NCI-H460 (cell line): Measurements from ENCODE around the gene ZNF169. TPM values are rescaled to one million over a fixed set of nuclear protein-coding genes. Genes with fewer than 3 reads are reported as not detected.
"Not testable (repeated sequence)": the region's sequence is repeated elsewhere in the genome, so short reads cannot be mapped to it uniquely, and the experiment has no call there.

Experiments
- DNase-seq: peaks from one replicate; pipeline ENCODE4 v3.0.0-alpha.2; 2016; ENCODE audit warnings: low read depth; ENCODE audit errors: extremely low read depth
- polyA plus RNA-seq: library from polyadenylated mRNA; depleted of rRNA; stranded (reverse); fragments of >200 nt; gene quantifications from 2 replicates; pipeline ENCODE4 v1.2.3, GENCODE V29; 2014; cell fraction: nucleus; rRNA removed
- total RNA-seq: library from RNA; depleted of rRNA; stranded (reverse); fragments of >200 nt; shearing (Covaris generic); gene quantifications from 2 replicates; pipeline ENCODE4 v1.2.3, GENCODE V29; 2014; rRNA removed

The ZNF169 gene
- total RNA-seq: 7.0 and 8.3 TPM in 2 replicates
- polyA plus RNA-seq: 8.4 and 13.3 TPM in 2 replicates

DNA sequence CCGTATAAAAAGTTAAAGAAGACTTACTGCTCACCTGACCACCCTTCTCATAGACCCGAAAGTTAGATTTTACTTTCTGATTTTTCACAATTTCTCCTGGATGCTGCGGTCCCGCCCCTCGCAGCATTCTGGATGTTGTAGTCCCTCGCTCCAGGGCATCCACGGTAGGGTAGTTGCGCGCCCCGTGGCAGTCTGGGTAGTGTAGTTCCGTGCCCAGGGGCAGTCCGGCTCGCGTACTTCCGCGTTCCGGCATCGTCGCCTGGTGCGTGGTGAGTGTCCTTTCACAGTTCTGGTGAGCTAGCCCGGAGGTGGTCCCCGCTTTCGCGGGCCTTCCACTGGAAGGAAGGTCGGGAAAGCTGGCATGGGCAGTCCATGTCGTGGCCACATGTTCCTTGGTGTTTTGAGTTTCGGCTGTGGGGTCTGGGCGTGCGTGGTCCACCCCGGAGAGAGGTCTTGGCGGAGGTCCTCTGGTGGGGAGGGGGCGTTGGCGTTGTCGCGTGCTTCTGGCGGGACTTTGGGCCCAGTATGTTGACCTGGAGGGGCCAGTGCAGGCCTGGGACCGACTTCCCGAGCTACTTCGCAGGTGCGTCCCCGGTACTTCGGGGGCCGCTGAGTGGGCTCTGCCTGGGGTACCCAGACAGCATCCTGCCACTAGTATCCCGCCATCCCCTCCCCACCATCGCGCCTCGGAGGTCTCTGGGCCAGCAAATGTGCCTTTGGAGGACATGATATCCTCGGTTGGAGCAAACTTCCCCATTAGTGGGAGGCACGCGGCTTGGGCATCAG lies at the start of gene ZNF169:
Gene ZNF169 (plus strand): TSS at position 222 of the 786 bp plus-strand sequence. CDS start 19,515 bp downstream, outside the sequence.
- peak; percentile 87 for DNase-seq

- no peak for DNase-seq
Observed at GRCh38 chr9:94210616-94211603, 48.2 kb upstream of the ZNF169 start.

GRCh38 chr9:94212091-94212490 lies 47.0 kb upstream of the ZNF169 start:
- no peak for DNase-seq

DNA sequence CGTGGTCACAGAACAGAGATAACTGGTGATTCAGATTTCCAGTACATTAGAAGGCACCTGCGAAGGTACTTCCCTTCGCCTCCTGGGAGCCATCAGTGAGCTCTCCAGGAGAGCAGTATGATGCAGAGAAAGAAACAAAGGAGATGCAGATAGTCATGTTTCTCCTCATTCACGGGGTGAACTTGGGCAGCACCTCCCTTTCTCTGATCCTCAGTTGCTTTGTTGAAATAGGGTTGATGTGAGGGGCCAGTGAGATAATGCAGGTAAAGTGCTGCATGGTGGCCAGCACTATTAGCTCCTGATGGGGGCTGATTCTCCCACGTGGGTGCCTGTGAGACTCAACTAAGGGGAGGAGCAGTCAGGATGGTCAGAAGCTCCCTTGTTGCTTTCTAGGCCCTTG lies 46.6 kb upstream of the ZNF169 start:
- DNase-seq: no peak

DNA sequence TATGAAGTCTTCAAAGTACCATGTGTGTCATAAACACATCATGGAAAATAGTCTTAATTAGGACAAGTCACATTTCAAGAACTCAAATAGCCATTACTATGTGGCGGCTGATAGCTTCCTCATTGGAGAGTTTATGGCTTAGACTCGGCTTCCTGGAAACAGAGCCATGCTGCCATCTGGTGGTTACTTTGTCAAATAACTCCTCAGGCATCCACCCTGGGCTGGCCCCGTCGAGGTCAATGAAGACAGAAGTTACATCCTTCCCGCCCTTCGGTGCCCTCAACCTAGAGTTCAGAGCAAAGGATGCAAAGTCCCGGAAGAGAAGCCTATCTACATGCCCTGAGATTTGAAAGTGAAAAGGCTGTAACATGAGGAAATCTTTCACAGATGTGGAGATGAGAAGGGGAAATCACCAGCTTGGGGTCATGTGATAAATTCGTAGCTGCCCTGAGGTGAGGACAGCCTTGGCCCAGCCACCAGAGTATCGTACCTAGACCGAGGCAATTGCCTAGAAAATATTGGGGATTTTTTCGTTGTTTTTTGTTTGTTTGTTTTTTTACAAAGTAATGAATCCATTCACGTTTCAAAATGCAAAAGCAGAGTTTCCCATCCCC lies 45.5 kb upstream of the ZNF169 start:
- DNase-seq: peak; percentile 86

- DNase-seq: no peak
Observed at GRCh38 chr9:94222870-94223269, 36.2 kb upstream of the ZNF169 start.

DNA sequence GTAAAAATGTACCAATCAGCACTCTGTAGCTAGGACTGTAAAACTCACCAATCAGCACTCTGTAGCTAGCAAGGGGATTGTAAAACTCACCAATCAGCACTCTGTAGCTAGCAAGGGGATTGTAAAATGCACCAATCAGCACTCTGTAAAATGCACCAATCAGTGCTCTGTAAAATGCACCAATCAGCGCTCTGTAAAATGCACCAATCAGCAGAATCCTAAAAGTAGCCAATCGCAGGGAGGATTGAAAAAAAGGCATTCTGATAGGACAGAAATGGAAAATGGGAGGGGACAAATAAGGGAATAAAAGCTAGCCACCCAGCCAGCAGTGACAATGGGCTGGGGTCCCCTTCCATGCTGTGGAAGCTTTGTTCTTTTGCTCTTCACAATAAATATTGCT lies 33.7 kb upstream of the ZNF169 start:
- DNase-seq: not testable (repeated sequence)

DNA sequence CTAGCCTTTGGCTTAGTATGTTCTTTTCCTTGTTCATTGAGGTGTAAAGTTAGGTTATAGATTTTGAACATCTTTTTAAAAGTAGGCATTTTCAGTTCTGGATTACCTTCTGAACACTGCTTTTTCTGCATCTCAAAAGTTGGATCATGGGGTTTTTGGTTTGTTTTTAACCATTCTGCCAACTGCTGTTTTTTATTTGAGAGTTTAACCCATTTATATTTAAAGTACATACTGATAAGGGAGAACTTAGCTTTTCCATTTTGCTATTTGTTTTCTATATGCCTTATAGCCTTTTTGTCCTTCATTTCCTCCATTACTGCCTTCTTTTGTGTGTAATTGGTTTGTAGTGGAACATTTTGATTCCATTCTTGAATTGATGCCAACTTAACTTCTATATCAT lies 30.5 kb upstream of the ZNF169 start:
- DNase-seq: no peak

GRCh38 chr9:94232428-94232827 lies 26.7 kb upstream of the ZNF169 start:
- no peak for DNase-seq

DNA sequence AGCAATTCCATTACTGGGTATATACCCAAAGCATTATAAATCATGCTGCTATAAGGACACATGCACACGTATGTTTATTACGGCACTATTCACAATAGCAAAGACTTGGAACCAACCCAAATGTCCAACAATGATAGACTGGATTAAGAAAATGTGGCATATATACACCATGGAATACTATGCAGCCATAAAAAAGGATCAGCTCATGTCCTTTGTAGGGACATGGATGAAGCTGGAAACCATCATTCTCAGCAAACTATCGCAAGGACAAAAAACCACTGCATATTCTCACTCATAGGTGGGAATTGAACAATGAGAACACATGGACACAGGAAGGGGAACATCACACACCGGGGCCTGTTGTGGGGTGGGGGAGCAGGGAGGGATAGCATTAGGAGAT lies 18.0 kb upstream of the ZNF169 start:
- DNase-seq: not testable (repeated sequence)

DNA sequence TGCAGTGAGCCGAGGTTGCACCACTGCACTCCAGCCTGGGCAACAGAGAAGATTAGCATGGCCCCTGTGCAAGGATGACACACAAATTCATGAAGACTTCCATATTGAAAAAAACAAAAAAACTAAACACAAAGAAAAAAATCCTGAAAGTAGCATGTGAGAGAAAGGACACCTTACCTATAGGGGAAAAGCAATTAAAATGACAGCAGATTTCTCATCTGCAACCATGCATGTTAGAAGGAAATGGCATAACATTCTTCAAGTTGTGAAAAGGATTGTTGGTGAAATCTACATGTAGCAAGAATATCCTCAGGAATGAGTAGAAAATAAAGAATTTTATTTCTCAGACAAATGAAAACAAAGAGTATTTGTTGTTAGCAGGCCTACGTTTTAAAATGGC lies 13.4 kb upstream of the ZNF169 start:
- DNase-seq: no peak

DNA sequence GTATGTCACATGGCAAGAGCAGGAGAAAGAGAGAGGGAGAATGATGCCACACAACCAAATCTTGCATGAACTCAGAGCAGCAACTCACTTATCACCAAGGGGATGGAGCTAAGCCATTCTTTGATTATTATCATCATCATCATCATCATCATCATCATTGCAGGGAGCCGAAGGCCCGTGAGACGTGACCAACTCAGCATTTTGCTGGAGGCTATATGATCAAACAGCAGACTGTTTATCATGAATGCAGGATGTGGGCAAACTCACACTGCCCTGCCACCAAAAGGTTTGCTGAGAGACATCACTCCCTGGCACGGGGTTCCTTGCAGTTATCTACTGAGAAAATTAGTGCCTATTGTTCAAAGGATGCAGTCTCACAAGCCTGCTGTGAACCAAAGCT lies 8.6 kb upstream of the ZNF169 start:
- DNase-seq: no peak

- DNase-seq: no peak
Observed at GRCh38 chr9:94256007-94256406, 3.1 kb upstream of the ZNF169 start.

- DNase-seq: not testable (repeated sequence)
Observed at GRCh38 chr9:94265626-94266402, 6.7 kb downstream of the ZNF169 start.

DNA sequence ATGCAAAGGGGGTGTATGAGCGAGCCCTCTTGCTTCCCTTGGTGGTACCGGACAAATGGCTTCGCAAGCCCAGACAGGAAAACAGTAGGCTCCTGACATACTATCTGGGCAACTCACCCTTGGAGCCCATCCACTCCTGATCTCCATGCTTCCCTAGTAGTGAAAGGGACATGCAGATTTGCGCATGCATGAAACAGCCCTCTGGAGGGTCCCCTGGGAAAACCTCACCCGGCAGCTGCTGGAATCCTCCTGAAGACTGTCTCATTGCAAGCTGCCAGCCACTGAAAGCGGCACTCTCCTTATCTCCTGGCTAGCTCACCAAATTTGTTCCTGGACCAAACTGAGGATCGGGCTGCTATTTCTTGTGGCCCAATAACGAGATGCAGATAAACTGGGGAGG lies 10.2 kb downstream of the ZNF169 start:
- DNase-seq: no peak

DNA sequence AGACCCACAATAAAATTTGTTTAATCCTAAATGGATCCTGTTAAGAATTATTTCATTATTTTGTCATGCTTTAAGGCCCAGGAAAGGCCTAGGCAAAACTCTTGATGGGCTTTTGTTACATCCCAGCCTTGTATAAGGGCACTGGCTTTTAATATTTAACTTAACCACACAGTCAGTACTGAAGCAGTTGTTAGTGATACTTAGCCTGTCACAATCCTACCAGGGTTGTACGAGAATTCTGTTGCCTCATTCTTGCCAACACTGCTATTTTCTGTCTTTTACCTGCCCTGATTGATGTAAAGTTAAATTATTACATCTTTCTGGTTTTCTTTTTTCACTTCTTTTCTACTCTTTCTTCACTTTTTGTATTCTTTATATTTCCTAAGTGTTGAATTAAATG lies 10.9 kb downstream of the ZNF169 start:
- DNase-seq: no peak

- not testable (repeated sequence) for DNase-seq
Observed at GRCh38 chr9:94277029-94277428, 17.9 kb downstream of the ZNF169 start.

- DNase-seq: no peak
Observed at GRCh38 chr9:94277885-94278536, 18.9 kb downstream of the ZNF169 start.

DNA sequence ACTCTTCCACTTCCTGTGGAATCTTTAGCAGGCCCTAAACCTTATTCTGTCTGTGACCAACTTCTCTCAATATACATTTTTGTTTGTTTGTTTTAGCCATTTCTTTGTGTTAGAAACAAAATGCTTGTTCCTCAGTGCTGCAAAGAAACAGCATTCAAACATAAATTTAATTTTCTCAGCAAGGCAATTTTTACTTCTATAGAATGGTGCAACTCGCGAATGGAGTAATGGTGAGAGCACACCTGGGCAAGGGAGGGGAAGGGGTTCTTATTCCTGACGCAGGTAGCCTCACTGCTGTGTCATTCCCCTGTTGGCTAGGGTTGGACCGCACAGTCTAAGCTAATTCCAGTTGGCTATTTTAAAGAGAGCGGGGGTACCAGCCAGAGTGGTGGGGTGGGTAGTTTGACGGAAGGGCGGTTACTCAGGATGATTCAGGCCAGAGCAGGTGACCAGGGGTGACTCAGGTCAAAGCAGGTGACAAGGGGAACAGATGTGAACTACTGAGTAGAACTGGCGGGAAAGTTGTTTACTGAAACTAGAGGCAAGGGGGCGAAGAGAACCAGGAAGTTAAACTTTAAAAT lies 21.4 kb downstream of the ZNF169 start:
- DNase-seq: no peak
